Ovary (tissue), 9 donors: ENCODE data around the gene TSPAN31. TPM values are rescaled to one million over a fixed set of nuclear protein-coding genes. Genes with fewer than 3 reads are reported as not detected.

Source experiments
- DNase-seq, 5 donors: peaks; one replicate each; pipeline ENCODE4 v3.0.0-alpha.2; 2019 to 2020
- H3K27ac ChIP-seq, 2 donors: fragments of 200-600 bp; one replicate each; pipeline versions ENCODE4 v1.5.1 to v1.8.0; 2019 to 2022
- H3K27me3 ChIP-seq: fragments of 200-600 bp; one replicate; pipeline ENCODE4 v1.8.0; 2022
- H3K36me3 ChIP-seq: fragments of 200-600 bp; sonication (generic); one replicate; pipeline ENCODE4 v1.5.1; 2019
- H3K4me1 ChIP-seq: one replicate; pipeline ENCODE4 v1.8.1; 2013; ENCODE audit warnings: mild to moderate bottlenecking, moderate library complexity; ENCODE audit not compliant: insufficient read depth
- H3K4me3 ChIP-seq: fragments of 200-600 bp; sonication (generic); one replicate; pipeline ENCODE4 v1.5.1; 2017
- H3K9me3 ChIP-seq, 2 donors: fragments of 200-600 bp in 1 of 2; sonication (generic) in 1 of 2; one replicate each; pipeline versions ENCODE4 v1.5.1 to v1.8.1; 2013 to 2019; ENCODE audit warnings: mild to moderate bottlenecking in 1 of 2, moderate library complexity in 1 of 2
- CTCF ChIP-seq, 3 donors: fragments of 450-650 bp in 2 of 3; fragments of 200-600 bp in 1 of 3; IDR thresholded peaks; one replicate each; pipeline versions ENCODE4 v1.5.1 to v1.8.0; 2016 to 2022; ENCODE audit warnings: antibody characterized with exemption in 3 of 3, mild to moderate bottlenecking in 1 of 3
- EP300 ChIP-seq: sonication (generic); formaldehyde crosslinking; IDR thresholded peaks from one replicate; pipeline ENCODE4 v1.6.1; 2017; ENCODE audit warnings: antibody characterized with exemption
- POLR2A ChIP-seq: fragments of 450-650 bp; IDR thresholded peaks from one replicate; pipeline ENCODE4 v1.6.1; 2017; ENCODE audit warnings: antibody characterized with exemption, mild to moderate bottlenecking, moderate library complexity
- WGBS, 3 donors: extraction: QIAGEN DNeasy Blood & Tissue Kit in 1 of 3; methylation state at CpG; one replicate each; pipeline versions ENCODE4 v1.1.5 to v1.1.7; 2013 to 2017; 5-methylcytosine and 5-hydroxymethylcytosine counted together
- intact Hi-C, 4 donors: fragments of 100-400 bp; cut with DNase I; formaldehyde crosslinking; loops; one replicate each; pipeline versions ENCODE4 v1.11.0 to v1.15.1; 2022 to 2023
- polyA plus RNA-seq, 2 donors: library from polyadenylated mRNA; stranded (reverse); fragments of 200-250 nt in 1 of 2; fragments of 350-450 nt in 1 of 2; fragmentation: Illumina TruSeq in 1 of 2; extraction: RNeasy Lipid Tissue Mini Kit (QIAGEN cat#74804) in 1 of 2; gene quantifications; one replicate each; pipeline ENCODE4 v1.2.3, GENCODE V29; 2013 to 2014
- total RNA-seq, 7 donors: library from RNA; depleted of rRNA in 2 of 7; stranded (reverse); fragments of >200 nt in 2 of 7; fragmentation: NEBNext Ultra II Directional in 3 of 7; extraction: Animal tissue kit (Norgen Biotek cat#: 25700) in 3 of 7; gene quantifications; one replicate each; pipeline versions ENCODE4 v1.1.0 to v1.2.4, GENCODE V29; 2016 to 2023
- donor health status: DM: no; HTN: no; CAD: no; lungs with moderate emphysema.
- donor health status: DM: no; HTN: no; CAD: no.
- donor health status: Bipolar disorder and iron deficiency.
- donor health status: DM: yes; HTN: yes; CAD: no.
- donor health status: DM: no; HTN: no; CAD: no.
- donor health status: DM: yes; HTN: yes; CAD: no.

The TSPAN31 gene
- total and polyA plus RNA-seq, 9 donors: 27.7 to 64.0 (median 43.9) TPM

GRCh38 chr12:57762463-57762862, 17.6 kb downstream of the TSPAN31 start:
- Histone ChIP-seq H3K9me3 (peaks cover 0 to 10% of the 10 kb centered on the region in 2 donors), H3K4me3 (no peak overlapping the region), H3K27ac (no peak overlapping the region), H3K4me1 (peaks cover 12% of the 10 kb centered on the region), H3K36me3 (no peaks in the 10 kb centered on the region), H3K27me3 (no peaks in the 10 kb centered on the region)
- intact Hi-C loops: no loop called here
- no peak for DNase-seq
- TF ChIP-seq POLR2A (no peak), EP300 (no peak), CTCF (IDR thresholded peaks at IDR 0.05) (no peak)
- 83 to 90% (median 88%) methylated on average over 2 of the region's 2 CpGs for WGBS, 3 donors

GRCh38 chr12:57763881-57764661, 19.2 kb downstream of the TSPAN31 start:
- Histone ChIP-seq H3K36me3 (no peaks in the 10 kb centered on the region), H3K4me3 (no peak overlapping the region), H3K27ac (no peak overlapping the region), H3K4me1 (peaks cover 12% of the 10 kb centered on the region), H3K9me3 (no peaks in the 10 kb centered on the region), H3K27me3 (no peaks in the 10 kb centered on the region)
- no peak for DNase-seq
- WGBS, 3 donors: 77 to 78% (median 77%) methylated on average over 6 of the region's 6 CpGs
- intact Hi-C loops: no loop called here
- TF ChIP-seq CTCF (IDR thresholded peaks at IDR 0.05): no peak
- no peak for TF ChIP-seq POLR2A
- TF ChIP-seq EP300: no peak

- DNase-seq: no peak
Measured at GRCh38 chr12:57764662-57765002, 19.8 kb downstream of the TSPAN31 start.

GRCh38 chr12:57765003-57765697, 20.3 kb downstream of the TSPAN31 start:
- DNase-seq: no peak
- H3K27me3 ChIP-seq: no peaks in the 10 kb centered on the region
- no peaks in the 10 kb centered on the region for H3K9me3 ChIP-seq
- WGBS, 3 donors: 1 to 2% (median 2%) methylated on average over 57 to 60 of the region's 60 CpGs
- H3K27ac ChIP-seq: no peak overlapping the region
- peak overlapping the region; percentile 6 for H3K4me3 ChIP-seq
- TF ChIP-seq CTCF (IDR thresholded peaks at IDR 0.05): no peak
- no peak for TF ChIP-seq POLR2A
- TF ChIP-seq EP300: no peak
- no peaks in the 10 kb centered on the region for H3K36me3 ChIP-seq
- peaks cover 12% of the 10 kb centered on the region for H3K4me1 ChIP-seq
- intact Hi-C loops: no loop called here

More at GRCh38 chr12:57764662-57765002, 19.8 kb downstream of the TSPAN31 start:
- H3K27ac ChIP-seq: no peak overlapping the region
- H3K4me1 ChIP-seq: peaks cover 12% of the 10 kb centered on the region
- no peaks in the 10 kb centered on the region for H3K9me3 ChIP-seq
- 18 to 19% (median 18%) methylated on average over 17 of the region's 17 CpGs for WGBS, 3 donors
- intact Hi-C loops: no loop called here
- H3K4me3 ChIP-seq: peak overlapping the region; percentile 6
- TF ChIP-seq POLR2A: no peak
- no peak for TF ChIP-seq EP300
- TF ChIP-seq CTCF (IDR thresholded peaks at IDR 0.05): no peak
- H3K27me3 ChIP-seq: no peaks in the 10 kb centered on the region
- H3K36me3 ChIP-seq: no peaks in the 10 kb centered on the region
